Dermis blood vessel endothelial cell (primary cell): ENCODE measurements around the gene IMMP2L. TPM values are rescaled to one million over a fixed set of nuclear protein-coding genes. Genes with fewer than 3 reads are reported as not detected.
"Not testable (repeated sequence)": the region's sequence is repeated elsewhere in the genome, so short reads cannot be mapped to it uniquely, and the experiment has no call there.

Experiments used
- DNase-seq: peaks from one replicate; pipeline ENCODE4 v3.0.0; 2010
- total RNA-seq: library from RNA; depleted of rRNA; stranded (reverse); fragments of >200 nt; gene quantifications from 2 replicates; pipeline ENCODE4 v1.2.3, GENCODE V29; 2014

IMMP2L gene
- total RNA-seq, 1 donor from 2014 or later, result 8.8 TPM

GRCh38 chr7:110688908-110689307, 873.4 kb downstream of the IMMP2L start:
- DNase-seq, result no peak

- DNase-seq, result no peak
Measured at GRCh38 chr7:110685899-110686298, 876.4 kb downstream of the IMMP2L start.

DNA sequence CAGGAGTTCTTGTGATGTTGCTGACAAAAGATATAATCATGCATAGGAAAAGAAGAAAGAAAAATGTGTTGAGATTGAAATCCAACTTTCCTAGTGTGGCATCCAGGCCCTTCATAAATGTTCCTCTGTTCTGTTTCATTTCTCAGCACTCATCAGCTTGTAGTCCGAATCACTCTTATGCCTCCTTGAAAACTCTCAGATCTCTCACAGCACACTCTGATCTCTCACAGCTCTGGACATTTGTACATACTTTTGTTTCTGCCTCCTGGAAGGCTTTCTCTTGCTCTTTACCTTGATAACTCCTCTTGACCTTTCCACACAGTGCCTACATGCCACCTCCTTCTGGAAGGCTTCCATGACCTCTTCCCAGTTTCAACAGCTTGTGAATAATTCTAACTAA, 880.4 kb downstream of the IMMP2L start:
- DNase-seq, result no peak

GRCh38 chr7:110677405-110677804, 884.9 kb downstream of the IMMP2L start:
- no peak for DNase-seq

DNA sequence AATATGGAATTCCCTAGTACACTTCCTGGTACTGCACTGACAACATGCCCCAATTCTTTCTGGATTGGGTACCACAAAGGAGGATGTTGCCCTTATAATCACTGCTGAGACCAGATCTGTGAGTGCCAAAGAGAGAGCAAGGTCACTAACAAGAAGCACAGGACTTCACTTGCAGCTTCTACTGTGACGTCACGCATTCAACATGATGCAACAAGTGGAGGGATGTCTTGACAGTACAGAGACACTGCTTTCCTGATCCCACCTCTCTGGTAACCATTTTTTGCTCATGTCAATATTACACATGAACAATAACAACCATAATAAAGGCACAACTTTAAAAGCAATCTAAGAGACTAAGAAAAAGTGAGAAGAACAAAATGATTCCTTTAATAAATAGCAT, 885.5 kb downstream of the IMMP2L start:
- no peak for DNase-seq

DNA sequence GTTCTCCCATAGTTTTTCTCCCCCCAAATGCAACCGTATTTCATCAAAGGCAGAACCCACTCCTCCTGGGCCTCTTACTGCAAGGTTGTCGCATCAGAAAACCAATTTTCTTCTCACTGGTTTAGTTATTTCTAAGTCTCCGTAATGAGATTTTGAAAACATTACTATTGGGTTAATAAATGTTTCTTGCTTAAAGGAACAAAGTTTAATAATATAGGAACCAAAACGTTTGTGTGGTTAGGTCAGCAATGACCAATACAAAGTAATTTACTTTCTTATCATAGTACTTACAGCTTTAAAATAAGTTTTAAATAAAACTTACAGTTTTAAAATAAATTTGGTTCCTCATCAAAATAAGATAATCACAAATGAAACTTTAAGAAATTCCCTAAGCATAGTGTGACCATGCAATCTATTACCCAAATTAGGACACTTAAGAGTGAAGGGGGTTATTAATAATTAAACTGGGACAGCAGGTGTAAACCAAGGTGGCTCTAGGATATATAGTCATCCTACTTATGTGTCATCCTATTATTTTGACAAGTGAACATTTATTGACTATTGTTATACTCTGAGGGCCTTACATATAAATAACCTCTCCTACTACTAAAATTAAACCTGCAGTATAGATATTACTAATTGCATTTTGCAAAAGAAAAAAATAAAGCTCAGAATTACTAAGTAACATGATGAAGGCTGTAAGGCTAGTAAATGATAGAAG, 886.7 kb downstream of the IMMP2L start:
- no peak for DNase-seq

DNA sequence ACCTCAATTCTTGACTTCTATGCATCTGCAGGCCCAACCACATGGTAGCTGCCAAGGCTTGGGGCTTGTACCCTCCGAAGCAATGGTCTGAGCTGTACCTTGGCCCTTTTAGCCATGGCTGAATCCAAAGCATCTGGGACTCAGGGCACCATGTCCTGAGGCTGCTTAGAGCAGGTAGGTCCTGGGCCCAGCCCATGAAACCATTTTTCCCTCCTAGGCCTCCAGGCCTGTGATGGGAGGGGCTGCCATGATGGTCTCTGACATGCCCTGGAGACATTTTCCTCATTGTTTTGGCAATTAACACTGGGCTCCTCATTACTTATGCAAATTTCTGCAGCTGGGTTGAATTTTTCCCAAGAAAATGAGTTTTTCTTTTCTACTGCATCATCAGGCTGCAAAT, 889.1 kb downstream of the IMMP2L start:
- no peak for DNase-seq

GRCh38 chr7:110669410-110669809, 892.9 kb downstream of the IMMP2L start:
- no peak for DNase-seq

DNA sequence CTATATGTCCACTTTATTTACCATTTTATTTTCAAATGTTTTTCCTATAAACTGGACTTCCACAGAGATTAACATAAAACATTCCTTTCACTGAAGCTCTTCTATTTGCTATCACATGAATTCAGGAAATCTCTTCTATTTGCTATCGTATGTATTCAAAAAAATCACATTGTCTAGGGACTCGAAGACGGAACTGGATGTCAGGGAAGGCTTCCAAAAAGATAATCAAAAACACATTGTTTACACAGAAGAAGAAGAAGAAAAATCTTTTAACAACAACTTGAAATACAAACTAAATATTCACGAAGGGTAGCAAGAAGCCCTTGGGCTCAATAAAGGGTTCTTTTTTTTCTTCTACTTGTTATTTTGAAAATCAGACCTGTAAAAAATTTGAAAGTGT, 897.5 kb downstream of the IMMP2L start:
- no peak for DNase-seq

- not testable (repeated sequence) for DNase-seq
Measured at GRCh38 chr7:110660637-110661036, 901.7 kb downstream of the IMMP2L start.

DNA sequence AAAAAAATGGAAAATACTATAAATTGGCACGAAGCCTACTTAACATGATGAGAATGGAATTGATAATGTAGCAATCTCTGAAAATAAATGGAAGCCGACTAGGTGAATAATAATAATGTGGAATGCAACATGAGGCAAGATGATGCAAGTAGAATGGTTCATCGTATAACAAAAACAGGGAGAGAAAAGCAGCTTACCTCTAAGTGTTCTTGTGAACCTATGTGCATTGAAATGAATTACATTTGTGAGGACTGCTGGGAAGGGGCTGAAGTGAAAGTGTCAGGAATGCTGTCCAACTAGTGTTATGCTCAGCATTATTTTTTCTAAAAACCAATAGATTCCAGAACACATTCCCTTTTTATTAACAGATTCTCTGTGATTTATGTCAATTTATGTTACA, 912.0 kb downstream of the IMMP2L start:
- no peak for DNase-seq

DNA sequence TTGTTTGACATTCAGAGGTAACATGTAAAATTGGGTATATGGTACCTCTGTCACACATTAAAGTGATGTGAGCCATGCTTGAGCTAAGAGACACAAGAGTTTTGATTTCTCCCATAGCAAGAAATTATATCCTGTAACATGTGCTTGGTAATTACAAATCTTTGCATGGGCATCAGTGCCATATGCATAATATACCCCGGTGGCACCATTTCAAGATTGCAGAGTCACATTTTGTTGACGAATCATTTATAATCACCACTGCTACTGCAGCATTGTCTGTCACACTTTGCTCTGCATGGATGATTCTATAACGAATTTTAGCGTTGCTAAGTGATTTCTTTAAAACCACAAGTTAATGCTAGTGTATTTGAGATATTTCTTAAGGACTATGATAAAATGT, 915.0 kb downstream of the IMMP2L start:
- DNase-seq, result no peak

- no peak for DNase-seq
Measured at GRCh38 chr7:110646804-110647203, 915.5 kb downstream of the IMMP2L start.

- no peak for DNase-seq
Measured at GRCh38 chr7:110645616-110646015, 916.7 kb downstream of the IMMP2L start.

DNA sequence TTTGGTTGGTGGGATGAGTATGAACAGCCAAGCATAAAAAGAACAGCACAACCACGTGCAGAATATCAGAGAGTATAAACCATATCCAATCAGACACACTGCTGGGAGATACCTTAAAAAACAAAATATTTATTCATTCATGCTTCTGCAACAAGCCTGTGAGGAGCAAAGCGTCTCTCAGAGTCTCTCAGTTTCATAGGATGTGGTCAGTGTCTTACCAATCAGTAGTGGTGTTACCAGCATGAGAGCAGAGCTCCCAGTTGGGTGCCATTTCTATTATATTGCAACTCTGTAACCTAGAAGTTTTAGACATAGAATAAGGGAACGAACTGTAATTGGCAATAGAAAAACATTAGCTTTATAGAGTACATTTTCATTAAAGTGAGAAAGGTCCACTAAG, 917.2 kb downstream of the IMMP2L start:
- DNase-seq, result no peak

GRCh38 chr7:110637252-110637651, 925.0 kb downstream of the IMMP2L start:
- no peak for DNase-seq

DNA sequence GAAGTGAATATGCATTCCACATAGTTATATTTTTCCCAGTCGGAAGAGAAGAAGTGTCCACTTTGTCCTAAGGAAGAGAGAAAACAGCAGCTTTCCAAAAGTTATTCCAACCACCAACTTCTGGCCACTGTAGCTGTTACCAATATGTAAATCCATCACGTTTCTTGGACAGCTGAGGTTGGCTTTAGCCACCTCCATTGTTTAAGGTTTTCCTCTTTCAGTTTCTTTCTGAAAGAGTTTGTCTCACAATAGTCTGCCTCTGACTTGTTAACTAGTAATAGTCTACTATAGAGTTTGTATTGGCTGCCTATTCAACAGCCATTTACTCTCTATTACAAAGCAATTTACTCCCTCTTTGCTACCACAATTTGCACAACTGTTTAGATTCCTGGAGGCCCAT, 929.0 kb downstream of the IMMP2L start:
- no peak for DNase-seq

GRCh38 chr7:110626414-110626813, 935.9 kb downstream of the IMMP2L start:
- no peak for DNase-seq

GRCh38 chr7:110625294-110625693, 937.0 kb downstream of the IMMP2L start:
- no peak for DNase-seq

DNA sequence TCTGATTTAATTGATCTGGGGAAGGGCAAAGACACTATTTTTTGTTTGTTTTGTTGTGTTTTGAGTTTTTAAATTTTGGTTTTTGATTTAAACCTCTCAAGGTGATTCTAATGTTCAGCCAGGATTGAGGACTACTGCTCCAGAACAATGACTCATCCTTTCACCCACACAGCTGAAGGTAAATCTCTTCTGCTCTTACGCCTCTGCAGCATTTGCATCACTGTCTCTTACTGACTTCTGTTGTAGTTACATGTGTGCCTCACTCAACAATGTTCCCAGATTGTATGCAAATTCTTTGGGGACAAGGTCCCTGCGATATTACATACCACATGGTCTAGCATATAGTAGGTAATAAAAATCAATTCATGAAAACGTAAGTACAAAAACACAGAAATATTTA, 938.9 kb downstream of the IMMP2L start:
- DNase-seq, result no peak

GRCh38 chr7:110621289-110621688, 941.0 kb downstream of the IMMP2L start:
- no peak for DNase-seq

DNA sequence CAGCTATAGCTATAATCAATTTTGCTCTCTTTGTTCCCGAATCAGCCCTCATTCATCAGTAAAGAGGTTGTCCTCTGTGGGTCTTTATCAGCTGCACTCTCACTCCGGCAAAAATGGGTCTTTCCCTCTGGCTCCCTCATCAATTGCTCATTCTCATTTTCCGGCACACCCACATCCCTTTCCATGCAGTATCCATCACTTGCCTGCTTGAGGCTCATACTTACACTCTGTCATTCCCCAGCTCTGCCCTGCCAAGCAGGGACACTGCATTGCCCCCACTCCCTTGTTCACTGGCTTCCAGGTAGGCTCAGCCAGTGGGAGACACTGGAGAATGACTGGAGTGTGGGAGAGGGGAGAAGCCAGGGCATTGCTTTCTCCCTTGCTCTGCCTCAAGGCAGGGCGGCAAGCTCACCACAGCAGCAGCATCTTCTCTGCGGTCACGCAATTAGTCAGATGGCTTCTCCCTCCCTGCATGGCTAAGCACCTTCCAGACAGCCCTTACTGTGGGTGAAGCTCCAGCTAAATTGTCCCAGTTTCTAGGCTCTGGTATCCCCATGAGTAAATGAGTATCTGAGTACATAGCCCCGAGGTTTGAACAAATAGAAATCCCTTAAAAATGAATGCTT, 942.1 kb downstream of the IMMP2L start:
- DNase-seq, result no peak
